GM18861 (cell line): ENCODE results near the gene RXFP1.

Source experiments
- ATAC-seq: cut with Tn5 transposase; IDR thresholded peaks from one replicate; pipeline ENCODE4 v1.9.1; 2021; ENCODE audit not compliant: unreplicated experiment

The RXFP1 gene

DNA sequence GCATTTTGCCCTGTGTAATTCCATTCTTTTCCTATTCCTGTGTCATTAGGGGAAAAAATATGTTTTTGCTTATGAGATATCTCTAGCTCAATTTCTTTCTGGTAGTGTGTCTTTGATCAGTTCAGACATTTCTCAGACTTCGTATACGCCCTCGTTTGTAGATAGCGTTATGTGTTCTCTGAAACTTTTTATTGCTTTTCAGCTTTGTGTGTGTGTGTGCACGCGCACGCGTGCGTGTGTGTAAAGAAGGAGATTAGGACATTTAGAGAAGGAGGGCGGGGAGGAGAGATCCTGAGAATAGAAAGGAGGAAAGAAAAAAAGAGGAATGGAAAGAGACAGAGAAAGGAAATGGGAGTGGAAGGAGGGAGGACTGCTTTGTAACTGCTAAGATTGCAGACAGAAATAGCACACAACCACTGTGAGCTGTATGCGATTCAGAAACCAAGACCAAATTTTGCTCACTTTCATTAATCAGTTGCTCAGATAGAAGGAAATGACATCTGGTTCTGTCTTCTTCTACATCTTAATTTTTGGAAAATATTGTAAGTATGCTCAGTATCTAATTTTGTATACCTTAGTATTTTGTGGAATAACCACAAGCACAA lies at the start of gene RXFP1:
Gene RXFP1 (plus strand): TSS at position 399 of the 605 bp plus-strand sequence. CDS start 95 bp downstream, at position 494.
- ATAC-seq, result no peak

DNA sequence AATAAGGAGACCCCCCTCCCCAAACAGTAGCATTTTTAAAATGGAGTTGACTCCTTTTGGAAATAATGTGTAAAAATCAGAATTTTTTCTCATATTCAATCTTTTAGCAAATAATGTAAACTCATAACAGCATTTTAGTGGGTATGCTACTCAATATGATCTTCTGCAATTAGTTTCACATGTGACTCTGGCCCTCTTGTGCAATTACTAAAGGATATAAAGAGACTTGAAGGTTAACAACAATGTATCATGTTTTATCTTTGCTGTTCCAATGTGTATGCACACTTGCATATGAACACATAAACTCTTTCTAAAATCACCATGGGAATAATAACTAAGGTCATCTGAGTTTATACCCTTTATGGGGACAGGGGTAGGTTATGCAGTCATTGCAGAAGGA lies 39.9 kb upstream of the RXFP1 start:
- no peak for ATAC-seq

DNA sequence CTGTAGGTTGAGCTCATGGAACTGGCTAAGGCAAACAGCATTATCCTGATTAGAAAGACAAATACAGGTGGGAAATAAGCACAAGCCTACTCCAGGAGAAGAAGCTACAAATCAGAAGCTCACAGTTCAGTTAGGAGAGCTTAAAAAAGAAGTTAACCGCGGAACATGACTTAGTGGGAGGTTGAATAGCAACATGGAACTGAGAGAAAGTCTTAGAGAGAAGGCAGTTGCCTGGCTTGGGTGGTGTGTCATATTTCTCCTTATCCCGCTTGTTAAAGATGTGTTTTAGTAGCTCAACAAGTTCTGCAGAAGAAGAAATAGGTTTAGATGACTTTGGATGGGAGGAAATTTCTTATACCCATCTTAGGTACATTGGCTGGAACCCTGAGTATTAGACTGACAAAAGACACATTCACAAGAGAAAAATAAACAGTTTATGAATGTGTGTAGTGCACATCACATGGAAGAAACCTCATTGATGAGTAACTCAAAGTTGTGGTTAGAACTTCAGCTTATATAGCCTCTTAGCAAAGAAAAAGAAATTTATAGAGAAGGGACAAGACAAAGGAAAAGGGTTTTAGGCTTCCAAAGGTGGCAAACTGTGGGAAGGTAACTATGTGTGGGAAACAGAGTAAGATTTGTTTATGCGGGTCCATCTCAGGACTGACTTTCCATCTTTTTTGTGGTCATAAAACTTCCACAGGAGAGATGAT lies 37.4 kb upstream of the RXFP1 start:
- ATAC-seq, result no peak

DNA sequence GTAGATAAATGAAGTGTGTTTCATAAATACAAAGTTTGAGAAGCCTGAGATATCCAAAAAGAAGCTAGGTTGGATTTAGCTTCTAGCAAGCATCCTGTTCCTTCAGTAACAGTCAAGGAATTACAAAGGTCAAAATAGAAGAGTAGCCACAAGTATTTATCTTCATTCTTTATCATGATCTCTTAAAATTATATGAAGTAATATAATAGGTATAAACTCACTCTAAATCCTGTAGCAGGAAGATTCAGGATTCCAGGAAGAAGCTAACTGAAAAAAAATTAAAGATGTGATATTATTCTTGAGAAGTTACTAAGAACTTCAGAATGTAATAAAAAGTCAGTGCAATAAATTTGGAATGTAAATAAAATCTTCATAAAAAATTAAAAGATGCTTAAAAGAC lies 31.1 kb upstream of the RXFP1 start:
- ATAC-seq, result no peak

DNA sequence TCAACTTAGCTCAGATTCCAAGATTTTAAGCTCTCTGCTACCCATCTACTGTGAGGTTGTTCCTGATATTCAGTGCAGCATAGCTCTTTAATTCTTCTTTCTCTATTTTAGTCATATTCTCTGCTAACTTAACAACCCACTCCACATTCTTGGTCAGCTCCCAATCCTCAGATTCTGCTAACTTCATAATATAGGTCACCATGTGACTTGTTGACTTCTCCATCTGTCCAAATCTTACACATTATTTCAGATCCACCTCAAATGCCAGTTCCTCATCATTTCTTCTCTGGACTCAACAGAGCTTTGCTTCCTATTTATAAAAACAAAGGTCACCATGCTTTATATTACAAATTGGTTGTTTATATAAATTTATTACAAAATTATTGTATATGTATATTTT lies 29.3 kb upstream of the RXFP1 start:
- ATAC-seq, result no peak

DNA sequence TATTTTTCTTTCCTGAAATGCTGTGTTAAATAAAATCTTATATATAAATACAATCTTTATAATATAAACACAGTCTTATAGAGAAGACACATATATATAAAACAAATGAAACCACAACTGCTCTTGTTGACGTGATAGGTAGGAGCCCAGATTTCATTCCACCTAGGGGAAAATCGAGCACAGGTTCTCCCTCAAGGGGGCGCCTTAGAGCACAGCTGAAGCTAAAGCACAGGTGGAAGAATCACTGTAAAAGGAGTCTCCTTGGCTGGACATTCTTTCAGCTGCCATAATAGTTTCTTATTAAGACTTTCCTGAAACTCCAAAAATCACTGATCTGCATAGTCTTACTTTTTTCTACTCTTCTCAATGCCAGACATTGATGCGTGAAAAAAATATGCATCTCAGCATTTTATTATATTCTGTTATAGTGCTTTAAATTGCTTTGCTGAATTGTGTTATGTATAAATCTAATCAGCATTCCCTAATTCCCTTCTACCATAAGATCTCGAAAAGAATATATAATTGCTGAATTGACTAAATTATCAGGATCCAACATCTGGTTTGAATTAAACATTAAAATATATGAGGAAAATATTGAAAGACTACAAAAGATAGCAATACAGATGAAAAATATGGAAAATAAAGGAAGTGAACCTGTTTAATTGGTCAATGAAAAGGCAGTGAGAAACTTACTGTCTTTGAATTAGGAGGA lies 25.5 kb upstream of the RXFP1 start:
- ATAC-seq, result no peak

DNA sequence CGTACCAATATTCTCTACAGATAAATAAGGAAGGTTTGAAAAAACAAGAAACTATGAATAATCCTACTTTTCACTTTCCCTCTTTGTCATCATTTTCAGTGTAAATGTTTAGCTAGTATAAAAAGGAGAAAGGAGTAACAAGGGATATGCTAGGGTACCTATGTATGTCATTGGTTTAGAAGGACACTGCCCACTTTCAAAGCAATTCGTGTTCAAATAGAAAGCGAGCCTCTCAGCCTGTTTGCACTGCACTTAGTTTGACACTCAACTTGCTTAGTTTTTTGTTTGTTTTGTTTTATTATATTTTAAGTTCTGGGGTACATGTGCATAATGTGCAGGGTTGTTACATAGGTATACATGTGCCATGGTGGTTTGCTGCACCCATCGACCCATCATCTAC lies 21.6 kb upstream of the RXFP1 start:
- no peak for ATAC-seq

DNA sequence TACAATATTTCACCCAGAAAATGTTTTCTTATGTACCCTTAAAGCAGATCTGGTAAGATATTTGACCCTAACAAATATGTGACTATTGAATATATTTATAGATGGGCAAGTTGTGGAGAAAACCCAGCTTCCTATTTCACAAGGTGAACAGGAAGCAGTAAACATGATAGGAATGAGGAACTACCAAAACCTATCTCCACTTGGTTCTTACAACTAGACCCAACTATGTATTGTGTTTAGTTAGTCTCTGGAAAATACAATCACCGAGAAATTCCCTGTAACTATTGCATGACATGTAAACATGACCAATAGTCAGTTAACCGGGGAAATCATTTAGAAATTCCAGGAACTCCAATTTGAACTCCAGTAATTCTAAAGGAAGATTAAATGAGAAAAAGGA lies 8.4 kb upstream of the RXFP1 start:
- no peak for ATAC-seq

DNA sequence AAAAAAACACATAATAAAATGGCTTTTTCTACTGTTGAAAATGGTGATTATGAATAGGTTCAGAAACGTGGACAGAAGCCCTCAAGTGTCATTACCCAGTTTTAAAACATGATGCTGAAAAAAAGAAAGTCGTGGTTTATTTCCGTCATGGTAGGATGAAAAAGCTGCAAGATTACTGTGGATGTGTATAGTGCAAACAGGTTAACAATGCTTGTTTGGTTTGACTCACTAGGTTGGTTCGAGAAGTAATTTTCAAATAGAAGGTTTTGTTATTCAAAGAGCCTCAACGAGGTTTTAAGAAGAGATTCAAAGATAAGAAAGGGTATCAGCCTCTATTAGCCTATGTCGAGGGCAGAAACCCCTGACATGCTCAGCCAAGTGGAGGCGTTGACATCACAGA lies 2.5 kb upstream of the RXFP1 start:
- no peak for ATAC-seq

DNA sequence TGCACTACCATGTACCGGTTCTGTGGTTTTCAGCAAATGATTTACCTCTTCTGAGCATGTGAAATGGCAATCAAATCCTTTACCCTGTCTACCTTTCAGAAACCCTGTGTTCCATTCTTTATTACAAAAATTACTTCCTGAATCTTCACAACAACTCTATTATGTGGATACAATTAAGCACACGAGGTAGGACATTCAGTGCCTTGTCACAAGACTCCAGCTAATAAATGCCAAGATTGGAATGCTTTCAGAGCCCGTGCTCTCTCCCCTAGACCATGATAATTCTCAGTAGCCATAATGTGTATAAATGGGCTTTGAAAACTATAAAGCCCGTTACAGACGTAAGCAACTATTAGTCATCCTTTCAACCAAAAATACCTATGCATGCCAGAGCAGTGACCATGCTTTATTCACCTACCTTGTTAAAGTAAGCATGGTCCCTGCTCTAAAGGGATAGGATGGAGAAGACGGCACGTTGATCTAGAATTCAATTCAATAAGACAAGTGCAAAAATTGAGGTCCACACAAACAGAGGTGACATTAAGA lies 2.4 kb downstream of the RXFP1 start:
- no peak for ATAC-seq

DNA sequence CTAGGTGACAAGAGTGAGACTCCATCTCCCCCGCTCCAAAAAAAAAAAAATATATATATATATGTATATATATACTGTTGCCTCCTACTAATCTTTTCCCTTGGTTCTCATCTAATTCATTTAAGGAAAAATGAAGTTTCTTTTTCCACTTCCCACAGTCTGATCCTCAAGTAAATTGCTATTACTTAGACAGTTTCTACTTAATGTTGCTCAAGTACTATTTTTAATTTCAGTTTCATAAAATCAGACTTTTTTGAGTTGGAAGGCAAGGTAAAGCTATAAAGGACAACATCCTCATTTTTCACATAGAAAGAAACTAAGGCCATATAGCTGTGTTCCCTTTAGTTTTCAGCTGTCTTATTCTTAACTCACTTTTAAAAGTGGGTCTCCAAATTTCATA lies 5.8 kb downstream of the RXFP1 start:
- no peak for ATAC-seq

DNA sequence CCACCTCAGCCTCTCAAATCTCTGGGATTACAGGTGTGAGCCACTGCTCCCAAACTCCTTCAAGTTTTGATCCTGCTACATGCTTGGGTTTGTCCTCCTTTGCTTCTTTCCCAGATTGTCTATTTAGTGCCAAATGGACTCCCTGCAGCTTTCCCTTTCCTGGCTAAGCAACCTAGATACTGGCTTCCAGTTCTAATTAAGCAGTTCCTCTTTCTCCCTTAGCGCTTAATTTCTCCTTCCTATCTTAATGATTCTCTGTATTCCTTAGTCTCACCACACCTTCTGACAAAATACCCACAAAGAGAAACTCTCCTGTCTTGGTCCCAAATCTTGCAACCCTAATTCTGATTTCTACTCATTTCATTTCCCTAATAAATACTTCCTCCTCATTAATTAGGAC lies 7.8 kb downstream of the RXFP1 start:
- no peak for ATAC-seq

DNA sequence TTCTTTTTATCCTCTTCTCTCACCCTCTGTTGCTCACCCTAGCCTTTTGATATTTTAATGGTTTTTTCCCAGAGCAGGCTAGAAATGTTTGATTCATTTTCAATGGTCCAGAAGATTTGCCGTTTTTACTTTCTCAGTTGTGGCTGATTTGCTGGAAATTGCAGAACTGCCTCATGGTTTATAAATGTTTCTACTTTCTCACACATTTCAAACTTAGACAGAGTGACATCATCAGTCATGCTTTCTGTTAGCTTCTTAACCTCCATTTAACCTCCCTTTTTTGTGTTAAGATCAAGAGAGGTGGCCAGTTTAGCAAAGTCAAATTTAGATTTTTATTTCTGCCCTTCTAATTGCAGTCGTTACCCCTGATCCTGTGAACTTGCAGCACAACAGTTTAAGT lies 8.7 kb downstream of the RXFP1 start:
- no peak for ATAC-seq

DNA sequence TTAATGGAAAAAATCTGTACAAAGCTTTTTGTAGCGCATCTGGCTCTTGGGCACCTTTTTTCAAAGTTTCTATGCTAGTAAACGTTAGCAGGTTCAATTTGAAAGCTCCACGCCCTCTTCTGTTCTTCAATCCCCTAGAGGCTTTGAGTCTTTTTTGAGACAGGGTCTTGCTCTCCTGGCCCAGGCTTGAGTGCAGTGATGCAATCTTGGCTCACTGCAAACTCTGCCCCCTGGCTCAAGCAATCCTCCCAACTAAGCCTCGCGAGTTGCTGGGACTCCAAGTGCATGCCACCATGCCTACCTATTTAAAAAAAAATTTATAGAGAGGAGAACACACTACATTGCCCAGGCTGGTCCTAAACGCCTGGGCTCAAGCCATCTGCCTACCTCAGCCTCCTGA lies 9.2 kb downstream of the RXFP1 start:
- no peak for ATAC-seq

DNA sequence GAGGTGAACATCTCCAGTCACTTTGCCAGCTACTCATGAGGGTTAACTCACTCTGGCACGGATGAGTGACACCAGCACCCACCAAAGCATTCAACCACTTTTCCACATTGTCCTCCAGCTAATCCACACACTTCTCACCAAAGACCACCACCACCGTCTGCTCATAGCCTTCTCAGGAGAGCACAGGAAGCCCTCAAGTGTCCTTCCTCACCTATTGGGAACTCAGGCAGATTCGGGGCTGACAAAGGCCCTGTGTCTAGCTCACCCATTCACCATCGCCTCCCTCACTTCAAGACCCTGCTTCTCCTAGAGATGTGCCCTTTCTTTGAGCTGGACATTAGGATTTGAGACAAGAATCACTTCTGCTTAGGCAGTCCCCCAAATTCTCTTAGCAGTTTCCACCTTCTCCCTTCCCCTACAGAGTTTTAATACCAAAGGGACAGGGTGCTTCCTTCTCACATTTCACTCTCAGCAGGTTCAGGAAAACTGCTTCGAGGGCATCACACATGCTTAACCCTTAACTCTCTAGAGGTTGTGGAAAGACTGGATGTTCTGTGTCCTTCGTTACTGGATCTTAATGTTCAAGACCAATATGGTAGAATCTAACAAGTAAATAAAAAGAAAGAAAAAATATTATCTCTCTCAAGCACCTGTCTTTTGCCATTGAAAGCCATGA lies 11.0 kb downstream of the RXFP1 start:
- no peak for ATAC-seq

DNA sequence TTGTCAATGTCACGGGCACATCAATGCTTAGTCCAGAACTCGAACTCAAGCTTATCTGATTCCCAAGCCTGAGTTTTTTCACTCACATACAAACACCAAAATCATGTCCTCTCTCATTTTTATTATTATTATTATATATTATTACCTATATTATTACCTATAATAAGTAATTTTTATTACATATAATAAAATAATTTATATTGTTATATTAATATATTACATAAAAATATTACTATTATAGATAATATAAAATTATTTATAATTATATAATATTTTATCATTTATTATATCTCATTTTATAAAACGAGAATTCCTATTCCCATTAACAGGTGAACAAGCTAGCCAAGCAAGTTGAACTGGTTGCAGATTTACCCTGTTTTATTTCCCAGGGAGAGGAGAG lies 13.0 kb downstream of the RXFP1 start:
- ATAC-seq, result no peak

DNA sequence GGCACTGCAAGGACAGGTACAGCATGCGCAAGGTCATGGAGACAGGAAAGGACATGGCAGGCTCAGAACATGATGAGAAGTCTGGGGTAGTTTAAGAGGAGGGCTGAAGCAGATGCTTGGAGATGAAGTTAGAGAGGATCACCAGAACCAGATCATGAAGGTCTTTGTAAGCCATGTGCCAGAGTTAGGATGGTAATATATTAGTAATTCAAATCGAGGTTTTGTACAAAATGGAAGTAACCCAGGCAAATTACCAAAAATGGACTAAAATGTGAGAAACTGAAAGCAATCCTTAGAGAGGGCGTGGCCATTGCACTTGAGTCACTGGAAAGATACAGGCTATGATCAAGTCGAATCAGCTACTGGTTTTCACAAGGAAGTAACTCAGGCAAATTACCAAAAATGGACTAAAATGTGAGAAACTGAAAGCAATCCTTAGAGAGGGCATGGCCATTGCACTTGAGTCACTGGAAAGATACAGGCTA lies 13.5 kb downstream of the RXFP1 start:
- ATAC-seq, result peak; percentile 67

DNA sequence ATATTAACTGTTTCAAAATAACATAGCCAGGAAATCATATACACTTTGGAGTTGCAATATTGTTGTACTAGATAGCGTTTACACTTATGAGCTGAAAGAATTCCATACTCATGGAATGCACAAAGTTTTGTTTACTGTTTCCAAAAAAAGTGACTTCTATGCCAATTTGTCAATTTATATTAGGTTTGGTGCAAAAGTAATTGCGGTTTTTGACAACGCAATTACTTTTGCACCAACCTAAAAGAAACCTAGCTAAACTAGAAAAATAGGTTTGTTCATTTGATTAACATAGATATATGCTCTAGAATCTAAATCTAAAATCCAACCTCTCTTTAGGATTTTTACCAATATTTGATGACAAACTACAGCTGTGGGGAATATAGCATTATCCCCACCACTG lies 15.2 kb downstream of the RXFP1 start:
- no peak for ATAC-seq

DNA sequence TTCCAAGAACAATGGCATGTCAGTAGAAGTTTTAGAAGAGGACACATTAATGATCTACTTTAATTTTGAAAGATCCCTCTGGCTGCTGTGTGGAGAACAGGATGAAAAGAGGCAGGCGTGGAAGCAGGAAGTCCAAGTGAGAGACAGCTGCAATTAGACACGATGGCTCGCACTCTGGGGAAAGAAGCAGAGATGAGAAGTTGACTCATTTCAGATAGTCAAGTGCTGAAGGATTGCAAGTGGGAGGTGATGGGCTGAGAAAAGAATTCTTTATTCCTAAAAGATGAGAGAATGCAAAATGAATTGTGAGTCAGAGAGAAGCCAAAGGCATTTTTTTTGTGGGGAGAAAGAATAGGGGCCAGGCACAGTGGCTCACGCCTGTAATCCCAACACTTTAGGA lies 16.5 kb downstream of the RXFP1 start:
- no peak for ATAC-seq

DNA sequence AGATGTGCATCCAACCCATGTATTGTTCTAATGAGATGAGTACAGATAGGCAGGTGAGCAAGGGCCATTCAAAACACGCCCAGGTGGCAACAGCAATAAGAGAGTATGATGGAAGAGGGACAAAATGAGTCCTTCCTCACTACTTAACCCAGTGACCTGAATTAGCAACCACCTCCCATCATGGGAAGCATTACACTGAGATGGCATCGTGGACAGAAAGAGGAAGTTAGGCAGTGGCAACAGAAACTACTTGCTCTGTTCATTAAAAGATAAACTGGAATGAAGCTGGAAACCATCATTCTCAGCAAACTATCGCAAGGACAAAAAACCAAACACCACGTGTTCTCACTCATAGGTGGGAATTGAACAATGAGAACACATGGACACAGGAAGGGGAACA lies 17.2 kb downstream of the RXFP1 start:
- ATAC-seq, result no peak

DNA sequence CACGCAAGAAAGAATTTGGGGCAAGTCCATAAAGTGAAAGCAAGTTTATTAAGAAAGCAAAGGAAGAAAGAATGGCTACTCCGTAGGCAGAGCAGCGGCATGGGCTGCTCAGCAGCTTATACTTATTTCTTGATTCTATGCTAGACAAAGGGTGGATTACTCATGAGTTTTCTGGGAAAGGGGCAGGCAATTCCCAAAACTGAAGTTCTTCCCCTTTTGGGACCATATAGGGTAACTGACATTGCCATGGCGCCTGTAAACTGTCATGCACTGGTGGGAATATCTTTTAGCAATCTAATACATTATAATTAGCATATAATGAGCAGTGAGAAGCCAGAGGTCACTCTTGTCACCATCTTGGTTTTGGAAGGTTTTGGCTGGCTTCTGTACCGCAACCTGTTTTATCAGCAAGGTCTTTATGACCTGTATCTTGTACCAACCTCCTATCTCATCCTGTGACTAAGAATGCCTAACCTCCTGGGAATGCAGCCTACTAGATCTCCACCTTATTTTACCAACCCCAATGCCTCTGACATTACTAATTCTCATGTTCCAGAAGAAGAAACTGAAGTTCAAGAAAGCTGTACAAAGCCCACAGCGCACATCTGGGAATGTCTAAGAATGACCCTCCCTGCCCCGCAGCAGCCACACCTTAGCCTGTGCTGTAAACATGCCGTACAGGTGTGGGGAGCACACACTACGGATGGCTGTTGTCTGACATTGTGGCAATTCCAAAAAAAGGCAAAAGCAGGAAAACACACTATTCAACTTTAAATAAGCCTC lies 18.6 kb downstream of the RXFP1 start:
- ATAC-seq, result no peak
